Heart right ventricle (tissue), 16 donors: ENCODE results near the gene AKAP5. TPM values are rescaled to one million over a fixed set of nuclear protein-coding genes. Genes with fewer than 3 reads are reported as not detected.

ENCODE experiments used
- ATAC-seq, 8 donors: fragments of 200-7000 bp; cut with Tn5 transposase; one replicate each; pipeline ENCODE4 v1.9.1; 2020; ENCODE audit warnings: mild to moderate bottlenecking in 8 of 8, moderate library complexity in 8 of 8, moderate number of reproducible peaks in 1 of 8
- DNase-seq, 2 donors: peaks; one replicate each; pipeline ENCODE4 v3.0.0-alpha.2; 2020
- H3K27ac ChIP-seq, 10 donors: fragments of 200-600 bp; sonication (generic) in 2 of 10; one replicate each; pipeline versions ENCODE4 v1.5.0 to v1.8.0; 2020 to 2022; ENCODE audit warnings: mild to moderate bottlenecking in 3 of 10
- H3K27me3 ChIP-seq, 7 donors: fragments of 200-600 bp; one replicate each; pipeline ENCODE4 v1.8.0; 2021 to 2022; ENCODE audit warnings: mild to moderate bottlenecking in 2 of 7
- H3K36me3 ChIP-seq, 9 donors: fragments of 200-600 bp; sonication (generic) in 1 of 9; one replicate each; pipeline versions ENCODE4 v1.5.0 to v1.8.0; 2020 to 2022; ENCODE audit warnings: mild to moderate bottlenecking in 2 of 9
- H3K4me1 ChIP-seq, 9 donors: fragments of 200-600 bp; sonication (generic) in 1 of 9; one replicate each; pipeline versions ENCODE4 v1.5.0 to v1.8.0; 2020 to 2022; ENCODE audit warnings: mild to moderate bottlenecking in 4 of 9
- H3K4me3 ChIP-seq, 10 donors: fragments of 200-600 bp; sonication (generic) in 2 of 10; one replicate each; pipeline versions ENCODE4 v1.5.0 to v1.8.0; 2020 to 2022; ENCODE audit warnings: mild to moderate bottlenecking in 7 of 10, moderate library complexity in 2 of 10
- H3K9me3 ChIP-seq, 11 donors: fragments of 200-600 bp in 10 of 11; sonication (generic) in 2 of 11; one replicate each; pipeline versions ENCODE4 v1.5.0 to v1.8.0; 2013 to 2022; ENCODE audit warnings: mild to moderate bottlenecking in 2 of 11, control low read depth in 1 of 11, moderate library complexity in 1 of 11
- WGBS, 2 donors: extraction: QIAGEN DNeasy Blood & Tissue Kit; methylation state at CpG; one replicate each; pipeline ENCODE4 v1.1.7; 2013; ENCODE audit warnings: inconsistent platforms in 1 of 2; 5-methylcytosine and 5-hydroxymethylcytosine counted together
- intact Hi-C, 10 donors: fragments of 100-400 bp; cut with DNase I; formaldehyde crosslinking; loops; one replicate each; pipeline versions ENCODE4 v1.11.1 to v1.14.2; 2022
- polyA plus RNA-seq, 2 donors: library from polyadenylated mRNA; stranded (reverse); fragments of 200-250 nt; gene quantifications; one replicate each; pipeline ENCODE4 v1.2.3, GENCODE V29; 2013
- total RNA-seq, 10 donors: library from RNA; stranded (reverse); fragmentation: NEBNext Ultra II Directional in 3 of 10; extraction: Animal tissue kit (Norgen Biotek cat#: 25700) in 3 of 10; gene quantifications; one replicate each; pipeline versions ENCODE4 v1.2.1 to v1.2.4, GENCODE V29; 2021 to 2023
- TF ChIP-seq, protein P1 (sequence below), 9 donors: fragments of 200-600 bp; sonication (generic) in 2 of 9; IDR thresholded peaks; one replicate each; pipeline versions ENCODE4 v1.5.0 to v1.8.0; 2021 to 2022; ENCODE audit warnings: antibody characterized with exemption in 9 of 9, mild to moderate bottlenecking in 5 of 9, moderate library complexity in 1 of 9
- donor health status: Arrhythmogenic right ventricular cardiomyopathy.
- donor health status: ischemic (EF 13 %, LVEDD 7.1; RV severe dilation, severe dysfunction).
- donor health status: healthy with polysubstance abuse.
- donor health status: DM: no; HTN: yes; CAD: no.
- donor health status: DM: no; HTN: no; CAD: no.
- donor health status: ischemic (EF 25% LVEDD 6.9; RV normal size, moderate dysfunction).
- donor health status: ischemic (EF 25% LVEDD 5.7; RV mildly dilated, moderate dysfunction).
- donor health status: healthy.
- donor health status: DM: yes; HTN: yes; CAD: no.
- donor health status: Ischemic cardiomyopathy.
- donor health status: ischemic (EF 35%, LVEDD 5.7; RV mildly dilated, moderate dysfunction).
- donor health status: nonischemic (EF 11% LVEDD 7.7; RV severe dilation, severe dysfunction).
- donor health status: DM: yes; HTN: yes; CAD: no.
- donor health status: PGD.
- donor health status: ischemic (EF 29% LVEDD 5.4; RV normal size, mild dysfunction).
- donor health status: nonischemic (EF 23%, LVEDD 6.1; RV moderate dilation, normal function).

The AKAP5 gene
- total and polyA plus RNA-seq, 12 donors = 0.07 to 0.51 (median 0.17) TPM

DNA sequence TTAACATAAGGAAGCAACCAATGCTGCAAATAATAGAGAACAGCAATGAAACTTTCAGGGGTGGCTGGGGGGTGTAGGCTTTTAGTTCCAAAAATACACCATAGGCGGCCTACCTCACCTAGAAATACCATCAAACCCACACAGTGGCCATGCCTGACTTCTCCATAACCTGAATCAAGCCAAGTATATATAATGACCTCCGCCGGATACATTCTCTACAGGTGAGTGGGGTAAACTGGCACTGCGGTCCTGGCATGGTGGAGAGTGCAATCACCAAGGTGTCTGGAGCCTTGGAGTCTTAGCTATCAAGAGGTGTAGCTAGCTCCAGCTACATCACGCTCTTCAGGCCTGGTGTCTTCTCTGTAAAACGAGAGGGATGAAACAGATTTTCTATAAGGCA, 37.2 kb downstream of the AKAP5 start:
- H3K27me3 ChIP-seq = no peaks in the 10 kb centered on the region
- H3K36me3 ChIP-seq = peaks cover 0 to 11% (median 0%) of the 10 kb centered on the region in 9 donors
- no peaks in the 10 kb centered on the region for H3K9me3 ChIP-seq
- TF ChIP-seq, protein P1, sequence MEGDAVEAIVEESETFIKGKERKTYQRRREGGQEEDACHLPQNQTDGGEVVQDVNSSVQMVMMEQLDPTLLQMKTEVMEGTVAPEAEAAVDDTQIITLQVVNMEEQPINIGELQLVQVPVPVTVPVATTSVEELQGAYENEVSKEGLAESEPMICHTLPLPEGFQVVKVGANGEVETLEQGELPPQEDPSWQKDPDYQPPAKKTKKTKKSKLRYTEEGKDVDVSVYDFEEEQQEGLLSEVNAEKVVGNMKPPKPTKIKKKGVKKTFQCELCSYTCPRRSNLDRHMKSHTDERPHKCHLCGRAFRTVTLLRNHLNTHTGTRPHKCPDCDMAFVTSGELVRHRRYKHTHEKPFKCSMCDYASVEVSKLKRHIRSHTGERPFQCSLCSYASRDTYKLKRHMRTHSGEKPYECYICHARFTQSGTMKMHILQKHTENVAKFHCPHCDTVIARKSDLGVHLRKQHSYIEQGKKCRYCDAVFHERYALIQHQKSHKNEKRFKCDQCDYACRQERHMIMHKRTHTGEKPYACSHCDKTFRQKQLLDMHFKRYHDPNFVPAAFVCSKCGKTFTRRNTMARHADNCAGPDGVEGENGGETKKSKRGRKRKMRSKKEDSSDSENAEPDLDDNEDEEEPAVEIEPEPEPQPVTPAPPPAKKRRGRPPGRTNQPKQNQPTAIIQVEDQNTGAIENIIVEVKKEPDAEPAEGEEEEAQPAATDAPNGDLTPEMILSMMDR (IDR thresholded peaks at IDR 0.05) = no peak
- WGBS, 2 donors = 42 to 52% methylated on average over 6 of the region's 6 CpGs
- intact Hi-C loops = loop anchor here in 1 of 10 donors (10.0 kb wide), 1 partner anchor 158 kb away; no protein-coding TSS in a partner anchor
- H3K4me3 ChIP-seq = peak overlapping the region; percentile 66 to 97 (median 79)
- no peak for ATAC-seq
- H3K27ac ChIP-seq = peak overlapping the region; percentile 97 to 100 (median 99)
- peaks cover 5 to 75% (median 54%) of the 10 kb centered on the region in 9 donors for H3K4me1 ChIP-seq
- DNase-seq = no peak

DNA sequence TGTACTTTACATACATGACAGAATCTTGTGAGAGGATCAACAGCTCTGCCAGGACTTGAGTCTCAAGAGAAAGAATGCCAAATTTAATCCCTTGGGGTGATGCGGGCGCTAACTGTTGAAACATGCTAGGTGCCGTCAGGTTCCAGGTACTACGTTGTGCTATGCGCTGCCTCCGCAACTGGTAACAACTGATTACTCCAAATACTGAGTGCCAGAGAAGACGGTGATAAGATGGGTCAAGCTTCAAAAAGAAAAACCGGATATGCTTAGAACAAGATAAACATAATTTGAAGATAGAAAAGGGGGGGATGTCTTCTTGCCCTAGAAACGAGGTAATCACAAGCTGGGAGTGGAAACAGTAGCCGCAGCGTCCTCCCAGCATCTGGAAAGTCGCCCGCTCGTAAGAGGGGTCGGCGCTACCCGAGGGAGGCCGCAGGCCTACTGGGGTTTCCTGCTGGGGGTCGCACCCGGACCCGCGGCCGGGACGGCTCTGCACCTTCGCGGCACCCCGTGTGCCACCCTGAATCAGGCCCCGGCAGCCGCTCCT, 37.7 kb downstream of the AKAP5 start:
- TF ChIP-seq, protein P1 (IDR thresholded peaks at IDR 0.05) = no peak
- peak overlapping the region; percentile 97 to 100 (median 99) for H3K27ac ChIP-seq
- H3K4me1 ChIP-seq = peaks cover 10 to 75% (median 59%) of the 10 kb centered on the region in 9 donors
- ATAC-seq (peak in 6 of 8 donors; percentile 0 to 28 (median 2)), DNase-seq (no peak)
- H3K9me3 ChIP-seq = no peaks in the 10 kb centered on the region
- H3K4me3 ChIP-seq = peak overlapping the region; percentile 66 to 97 (median 79)
- peaks cover 0 to 7% (median 0%) of the 10 kb centered on the region in 9 donors for H3K36me3 ChIP-seq
- H3K27me3 ChIP-seq = no peaks in the 10 kb centered on the region
- intact Hi-C loops = loop anchor here in 1 of 10 donors (10.0 kb wide), 1 partner anchor 158 kb away; no protein-coding TSS in a partner anchor
- WGBS, 2 donors = 1% methylated on average over 29 of the region's 29 CpGs

DNA sequence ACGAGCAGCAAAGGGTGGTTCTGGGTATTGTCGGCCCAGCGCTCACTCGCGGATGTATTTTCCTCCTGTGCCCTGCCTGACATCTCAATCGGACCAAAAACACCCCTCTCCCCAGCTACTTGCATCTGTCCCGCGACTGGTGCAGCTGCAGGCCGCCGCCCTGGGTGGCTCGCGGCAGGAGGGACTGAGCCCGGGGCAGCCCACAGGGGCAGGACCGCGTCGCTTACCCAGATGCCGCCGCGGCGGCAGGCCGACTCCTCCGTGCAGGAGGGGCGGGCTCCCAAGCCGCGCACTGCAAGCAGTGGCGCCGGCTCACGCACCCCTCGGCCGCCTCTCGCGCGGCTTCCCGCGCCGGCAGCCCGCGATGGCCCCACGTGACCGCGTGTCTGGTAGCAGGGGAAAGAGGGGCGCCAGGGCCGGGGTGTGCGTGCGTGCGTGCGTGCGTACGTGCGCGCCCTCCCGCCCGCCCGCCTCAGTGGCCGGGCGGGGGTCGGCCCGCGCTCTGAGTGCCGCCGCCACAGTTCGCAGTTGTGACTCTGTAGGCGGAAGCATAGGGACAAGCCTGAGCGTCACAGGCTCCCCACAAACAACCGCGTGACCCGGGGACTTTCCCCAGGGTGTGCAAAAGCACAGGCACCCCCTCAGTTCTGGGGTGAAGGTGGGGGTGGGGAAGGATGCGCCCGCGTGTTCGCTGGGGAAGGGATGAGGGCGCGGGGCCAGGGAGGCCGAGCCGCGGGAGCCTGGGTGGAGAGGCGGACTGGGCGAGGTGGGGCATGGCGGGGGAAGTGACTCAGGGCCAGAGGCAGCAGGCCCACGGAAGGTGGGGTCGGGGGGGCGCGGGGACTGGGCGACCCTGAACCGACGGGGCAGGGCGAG, 38.4 kb downstream of the AKAP5 start, which contains the start of gene ZBTB25:
Gene ZBTB25, minus strand, starts transcription at position 405 of the 876 bp plus-strand sequence. CDS start 13,305 bp downstream, outside the sequence.
- TF ChIP-seq, protein P1 (IDR thresholded peaks at IDR 0.05) = no peak
- Histone ChIP-seq H3K4me3 (peak within 1 kb of the TSS; percentile 66 to 97 (median 79)), H3K4me1 (peaks cover 10 to 74% (median 65%) of the 10 kb centered on the region in 9 donors), H3K36me3 (no peaks in the 10 kb centered on the region), H3K27me3 (no peaks in the 10 kb centered on the region), H3K9me3 (no peaks in the 10 kb centered on the region), H3K27ac (peak within 1 kb of the TSS; percentile 97 to 100 (median 99))
- intact Hi-C loops = loop anchor here in 1 of 10 donors (10.0 kb wide), 1 partner anchor 159 kb away; no protein-coding TSS in a partner anchor
- ATAC-seq (peak; percentile 78 to 93 (median 84)), DNase-seq (peak; percentile 83 to 91)
- WGBS, 2 donors = 0% methylated on average over 85 to 87 of the region's 87 CpGs

DNA sequence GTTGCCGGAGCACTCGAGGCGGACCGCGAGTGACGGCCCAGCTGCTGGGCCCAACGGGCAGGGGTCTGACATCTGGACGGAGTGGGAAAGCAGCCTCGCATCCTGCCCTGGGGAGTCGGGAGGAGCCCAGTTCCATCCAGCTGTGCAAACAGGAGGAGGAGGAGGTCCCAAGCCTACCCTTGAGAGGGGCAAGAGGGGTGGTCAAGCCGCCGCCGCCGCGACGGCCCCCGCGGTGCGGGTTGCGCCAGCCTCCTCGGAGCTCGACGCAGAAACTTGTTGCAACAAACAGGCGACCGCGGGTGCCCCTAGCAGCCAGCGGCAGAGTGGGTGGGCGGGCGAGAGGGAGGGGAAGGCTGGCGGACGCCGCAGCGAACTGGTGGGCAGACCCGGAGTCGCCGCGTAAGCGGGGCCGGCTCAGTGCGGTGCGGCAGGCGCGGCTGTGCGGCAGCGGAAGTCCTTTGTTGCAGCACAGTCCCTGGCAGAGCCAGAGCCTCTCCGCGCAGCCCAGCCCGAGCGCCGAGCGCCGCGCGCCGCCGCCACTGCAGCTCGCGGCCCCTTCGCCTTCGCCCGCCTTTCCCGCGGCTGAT, 39.1 kb downstream of the AKAP5 start, which contains the start of gene ZBTB1:
Gene ZBTB1, plus strand, starts transcription at position 461 of the 587 bp plus-strand sequence. CDS start 16,735 bp downstream, outside the sequence.
- Histone ChIP-seq H3K27me3 (no peaks in the 10 kb centered on the region), H3K4me1 (peaks cover 10 to 75% (median 70%) of the 10 kb centered on the region in 9 donors), H3K36me3 (no peaks in the 10 kb centered on the region), H3K9me3 (no peaks in the 10 kb centered on the region), H3K4me3 (peak within 1 kb of the TSS; percentile 66 to 97 (median 79)), H3K27ac (peak within 1 kb of the TSS; percentile 97 to 100 (median 99))
- intact Hi-C loops = loop anchor here in 1 of 10 donors (10.0 kb wide), 1 partner anchor 160 kb away; no protein-coding TSS in a partner anchor
- ATAC-seq (peak; percentile 54 to 78 (median 64)), DNase-seq (peak; percentile 81 to 88)
- TF ChIP-seq, protein P1 (IDR thresholded peaks at IDR 0.05) = no peak
- WGBS, 2 donors = 0% methylated on average over 53 to 63 of the region's 63 CpGs
